GM12801 (cell line): Measurements from ENCODE around the gene C8G.

Experiments used
- TF ChIP-seq, protein P1 (sequence below): IDR thresholded peaks from one replicate; pipeline ENCODE4 v1.5.1; 2011; ENCODE audit warnings: control low read depth; ENCODE audit not compliant: insufficient read length; ENCODE audit errors: extremely low read depth

The C8G gene

GRCh38 chr9:136975644-136976043, 30.6 kb downstream of the C8G start:
- TF ChIP-seq, protein P1, sequence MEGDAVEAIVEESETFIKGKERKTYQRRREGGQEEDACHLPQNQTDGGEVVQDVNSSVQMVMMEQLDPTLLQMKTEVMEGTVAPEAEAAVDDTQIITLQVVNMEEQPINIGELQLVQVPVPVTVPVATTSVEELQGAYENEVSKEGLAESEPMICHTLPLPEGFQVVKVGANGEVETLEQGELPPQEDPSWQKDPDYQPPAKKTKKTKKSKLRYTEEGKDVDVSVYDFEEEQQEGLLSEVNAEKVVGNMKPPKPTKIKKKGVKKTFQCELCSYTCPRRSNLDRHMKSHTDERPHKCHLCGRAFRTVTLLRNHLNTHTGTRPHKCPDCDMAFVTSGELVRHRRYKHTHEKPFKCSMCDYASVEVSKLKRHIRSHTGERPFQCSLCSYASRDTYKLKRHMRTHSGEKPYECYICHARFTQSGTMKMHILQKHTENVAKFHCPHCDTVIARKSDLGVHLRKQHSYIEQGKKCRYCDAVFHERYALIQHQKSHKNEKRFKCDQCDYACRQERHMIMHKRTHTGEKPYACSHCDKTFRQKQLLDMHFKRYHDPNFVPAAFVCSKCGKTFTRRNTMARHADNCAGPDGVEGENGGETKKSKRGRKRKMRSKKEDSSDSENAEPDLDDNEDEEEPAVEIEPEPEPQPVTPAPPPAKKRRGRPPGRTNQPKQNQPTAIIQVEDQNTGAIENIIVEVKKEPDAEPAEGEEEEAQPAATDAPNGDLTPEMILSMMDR: no peak

DNA sequence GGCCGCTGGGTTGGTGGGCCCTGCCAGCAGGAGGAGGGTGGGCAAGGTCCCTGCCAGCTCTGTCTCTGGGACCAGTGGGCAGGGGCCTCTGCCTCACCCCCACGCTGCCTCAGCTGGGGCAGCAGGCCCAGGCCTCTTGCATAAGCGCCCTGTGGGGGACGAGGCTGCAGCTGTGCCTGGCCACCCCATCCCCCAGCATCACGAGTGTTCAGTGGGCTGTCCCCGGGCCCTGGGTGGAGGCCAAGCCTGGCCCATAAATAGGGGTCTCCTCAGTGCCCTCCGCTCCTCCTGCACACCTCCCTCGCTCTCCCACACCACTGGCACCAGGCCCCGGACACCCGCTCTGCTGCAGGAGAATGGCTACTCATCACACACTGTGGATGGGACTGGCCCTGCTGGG, 32.2 kb downstream of the C8G start, which contains the start of gene PTGDS:
Gene PTGDS (plus strand): TSS at position 282 of the 400 bp plus-strand sequence. CDS start 75 bp downstream, at position 357.
- TF ChIP-seq, protein P1: no peak

- TF ChIP-seq, protein P1: no peak
These were observed 32.6 kb downstream of the C8G start for GRCh38 chr9:136977649-136978072.

DNA sequence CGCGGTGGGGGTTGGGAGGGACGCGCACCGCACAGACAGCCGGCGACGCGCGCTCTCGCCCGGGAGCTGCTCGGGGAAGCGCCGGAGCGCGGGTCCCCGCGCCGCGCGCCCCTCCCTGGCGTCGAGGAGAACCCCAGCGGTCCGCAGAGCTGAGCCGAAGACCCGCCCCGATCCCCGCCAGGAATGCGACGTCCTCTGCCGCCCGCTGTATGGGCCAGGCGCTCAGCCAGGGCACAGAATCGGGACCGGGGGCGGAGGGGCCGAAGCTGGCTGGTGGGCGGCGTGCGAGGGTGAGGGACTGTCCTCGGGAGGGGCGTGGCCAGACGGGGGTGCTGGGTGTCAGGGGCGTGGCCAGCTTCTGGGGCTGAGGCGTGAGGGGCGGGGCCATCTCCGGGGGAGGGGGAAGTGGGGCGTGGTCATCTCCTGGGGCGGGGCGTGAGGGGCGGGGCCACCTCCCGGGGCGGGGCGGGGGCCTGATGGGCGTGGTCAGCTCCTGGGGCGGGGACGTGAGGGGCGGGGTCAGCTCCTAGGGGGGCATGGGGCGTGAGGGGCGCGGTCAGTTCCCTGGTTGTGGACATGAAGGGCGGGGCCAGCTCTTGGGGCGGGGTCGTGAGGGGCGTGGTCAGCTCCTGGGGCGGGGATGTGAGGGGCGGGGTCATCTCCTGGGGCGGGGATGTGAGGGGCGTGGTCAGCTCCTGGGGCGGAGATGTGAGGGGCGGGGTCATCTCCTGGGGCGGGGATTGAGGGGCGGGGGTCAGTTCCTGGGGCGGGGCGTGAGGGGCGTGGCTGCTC, 33.2 kb downstream of the C8G start:
- TF ChIP-seq, protein P1: no peak

GRCh38 chr9:136978865-136979544, 34.0 kb downstream of the C8G start:
- TF ChIP-seq, protein P1: no peak

DNA sequence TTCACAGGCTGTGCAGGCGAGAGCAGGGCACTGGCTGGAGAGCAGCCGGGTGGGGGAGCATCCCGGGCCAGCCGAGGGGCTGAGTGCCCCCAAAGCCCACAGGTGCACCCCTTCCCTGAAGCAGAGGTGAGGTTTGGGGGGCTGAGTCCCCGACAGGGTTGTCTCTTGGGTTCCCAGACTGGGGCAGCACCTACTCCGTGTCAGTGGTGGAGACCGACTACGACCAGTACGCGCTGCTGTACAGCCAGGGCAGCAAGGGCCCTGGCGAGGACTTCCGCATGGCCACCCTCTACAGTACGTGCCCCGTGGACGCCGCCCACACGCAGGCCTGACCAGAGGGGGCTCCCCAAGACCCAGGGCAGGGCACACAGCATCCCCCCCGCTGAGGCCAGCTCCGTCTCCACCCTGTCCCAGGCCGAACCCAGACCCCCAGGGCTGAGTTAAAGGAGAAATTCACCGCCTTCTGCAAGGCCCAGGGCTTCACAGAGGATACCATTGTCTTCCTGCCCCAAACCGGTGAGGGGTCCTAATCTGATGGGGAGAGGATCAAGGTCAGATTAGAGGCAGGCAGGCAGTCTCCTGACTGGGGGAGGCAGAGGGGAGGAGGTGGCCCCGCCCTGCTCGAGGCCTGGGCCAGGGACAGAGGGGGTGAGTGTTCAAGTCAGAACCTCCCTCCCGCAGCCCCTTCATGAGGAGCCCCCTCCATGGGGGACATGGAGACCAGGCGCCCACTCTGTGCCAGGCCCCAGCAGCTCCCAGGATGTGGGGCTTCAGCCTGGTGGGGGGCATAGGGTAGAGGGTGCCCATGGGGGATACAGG, 34.9 kb downstream of the C8G start:
- TF ChIP-seq, protein P1: no peak

DNA sequence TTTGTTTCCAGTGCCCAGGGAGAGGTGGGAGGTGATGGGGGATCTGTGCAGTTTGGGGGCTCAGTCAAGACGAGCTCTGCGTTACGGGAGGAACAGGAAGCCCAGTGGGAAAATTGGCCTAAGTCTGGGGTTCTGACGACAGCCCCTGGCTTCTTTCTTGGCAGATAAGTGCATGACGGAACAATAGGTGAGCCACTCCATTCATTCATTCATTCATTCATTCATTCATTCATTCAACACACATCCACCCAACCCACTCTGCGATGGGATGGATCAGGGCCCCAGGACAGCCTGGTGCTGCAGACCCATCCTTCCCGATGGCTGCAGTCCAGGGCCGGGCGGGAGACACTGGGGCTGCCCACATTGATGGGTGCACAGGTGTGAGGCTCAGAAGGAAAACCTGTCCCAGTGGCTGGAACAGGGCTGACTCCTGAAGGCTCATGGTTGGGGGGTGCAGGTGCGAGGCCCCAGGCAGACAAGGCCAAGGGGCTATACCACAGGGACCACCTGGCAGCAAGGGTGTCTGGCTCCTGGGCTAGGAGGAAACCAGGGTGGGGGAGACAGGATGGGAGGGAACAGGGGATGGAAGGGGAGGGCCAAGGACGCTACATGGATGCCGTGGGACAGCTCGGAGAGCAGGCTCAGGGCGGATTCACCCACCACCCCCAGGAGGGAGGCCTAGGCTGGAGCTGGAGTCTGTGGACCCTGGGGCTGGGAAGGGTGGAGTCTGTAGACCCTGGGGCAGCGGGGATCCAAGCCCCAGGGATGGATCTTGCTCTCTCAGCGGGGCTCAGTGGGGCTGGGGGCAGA, 35.8 kb downstream of the C8G start:
- TF ChIP-seq, protein P1: no peak
